ENCODE data around the gene LSS.
"Not testable (repeated sequence)": the region's sequence is repeated elsewhere in the genome, so short reads cannot be mapped to it uniquely, and the experiment has no call there.

LSS gene

GRCh38 chr21:46203203-46203600 is 25.4 kb downstream of the LSS start:
- no peak for DNase-seq

GRCh38 chr21:46202592-46203202 is 25.9 kb downstream of the LSS start:
- no peak for DNase-seq

- not testable (repeated sequence) for DNase-seq
These were observed 27.4 kb downstream of the LSS start for GRCh38 chr21:46200877-46201803.

GRCh38 chr21:46199436-46200373 is 28.9 kb downstream of the LSS start:
- no peak for DNase-seq

- DNase-seq = no peak
These were observed 31.8 kb downstream of the LSS start for GRCh38 chr21:46196733-46197132.

GRCh38 chr21:46195595-46196195 is 32.9 kb downstream of the LSS start:
- DNase-seq = no peak

- DNase-seq = no peak
These were observed 33.9 kb downstream of the LSS start for GRCh38 chr21:46194374-46195334.

GRCh38 chr21:46193829-46194373 is 34.7 kb downstream of the LSS start:
- no peak for DNase-seq

GRCh38 chr21:46191686-46192575 is 36.6 kb downstream of the LSS start:
- no peak for DNase-seq

- DNase-seq = no peak
These were observed 37.3 kb downstream of the LSS start for GRCh38 chr21:46191257-46191685.

- no peak for DNase-seq
These were observed 38.0 kb downstream of the LSS start for GRCh38 chr21:46190491-46191131.

- no peak for DNase-seq
These were observed 38.5 kb downstream of the LSS start for GRCh38 chr21:46189959-46190490.

- no peak for DNase-seq
These were observed 39.2 kb downstream of the LSS start for GRCh38 chr21:46189213-46189958.

GRCh38 chr21:46188226-46189212 is 40.1 kb downstream of the LSS start:
- no peak for DNase-seq

- DNase-seq = no peak
These were observed 40.8 kb downstream of the LSS start for GRCh38 chr21:46187814-46188213.

- DNase-seq = no peak
These were observed 41.3 kb downstream of the LSS start for GRCh38 chr21:46187261-46187660.

- DNase-seq = no peak
These were observed 42.9 kb downstream of the LSS start for GRCh38 chr21:46185716-46186115.
